ENCODE results near the gene RGS6.

- TF ChIP-seq CTCF (IDR thresholded peaks at IDR 0.05) (no peak), POLR2A (IDR thresholded peaks at IDR 0.05) (no peak)
These were observed 321.3 kb downstream of the RGS6 start for GRCh38 chr14:72253503-72253902.
